IMR-90 (cell line): ENCODE results near the gene PLLP. TPM values are rescaled to one million over a fixed set of nuclear protein-coding genes. Genes with fewer than 3 reads are reported as not detected.

Experiments
- ATAC-seq: fragments of 200-7000 bp; cut with Tn5 transposase; 2 replicates; pipeline ENCODE4 v1.9.1; 2020; ENCODE audit warnings: low read depth, mild to moderate bottlenecking, moderate library complexity
- BruUV-seq: library from RNA; stranded (reverse); fragments of 400-500 nt; replicated peaks from 2 replicates; lab custom pipeline; 2021; lab: Mats Ljungman, UMichigan
- CTCF ChIA-PET: fragments of 300-600 bp; formaldehyde crosslinking; extraction: SDS; loops from one replicate; lab custom pipeline; 2021; ENCODE audit warnings: antibody characterized with exemption; lab: Yijun Ruan, JAX
- POLR2A ChIA-PET: fragments of 300-600 bp; sonication (Branson Sonifier 250); formaldehyde crosslinking; loops from one replicate; lab custom pipeline; 2022; ENCODE audit warnings: antibody characterized with exemption; ENCODE audit not compliant: unreplicated experiment; lab: Charles Lee
- DNase-seq: peaks from one replicate; pipeline ENCODE4 v3.0.0; 2013
- H2AFZ ChIP-seq: replicated peaks from 2 replicates; pipeline ENCODE3; 2013; ENCODE audit warnings: low read length, mild to moderate bottlenecking; ENCODE audit not compliant: poor library complexity
- H2AK5ac ChIP-seq: 2 replicates; pipeline ENCODE4 v1.6.1; 2013; ENCODE audit warnings: low read depth, low read length, inconsistent platforms
- H2AK9ac ChIP-seq: replicated peaks from 2 replicates; pipeline ENCODE3; 2013; ENCODE audit warnings: mild to moderate bottlenecking, low read depth, low read length, moderate library complexity; ENCODE audit not compliant: poor library complexity
- H2BK120ac ChIP-seq: 2 replicates; pipeline ENCODE4 v1.6.1; 2013; ENCODE audit warnings: low read depth, low read length, inconsistent platforms
- H2BK15ac ChIP-seq: 3 replicates; pipeline ENCODE4 v1.6.1; 2013; ENCODE audit warnings: low read depth, low read length, inconsistent platforms
- H2BK20ac ChIP-seq: 2 replicates; pipeline ENCODE4 v1.6.1; 2013; ENCODE audit warnings: low read depth, mild to moderate bottlenecking, inconsistent platforms, low read length, moderate library complexity
- H2BK5ac ChIP-seq: 2 replicates; pipeline ENCODE4 v1.6.1; 2013; ENCODE audit warnings: mild to moderate bottlenecking, low read depth, low read length, inconsistent platforms; ENCODE audit not compliant: poor library complexity, severe bottlenecking
- H3K14ac ChIP-seq: replicated peaks from 2 replicates; pipeline ENCODE4 v1.6.1; 2013; ENCODE audit warnings: low read depth, low read length, inconsistent platforms
- H3K18ac ChIP-seq: 2 replicates; pipeline ENCODE4 v1.6.1; 2013; ENCODE audit warnings: low read depth, low read length, control low read depth
- H3K23ac ChIP-seq: 2 replicates; pipeline ENCODE4 v1.6.1; 2013; ENCODE audit warnings: low read depth, low read length, inconsistent platforms
- H3K27ac ChIP-seq: 2 replicates; pipeline ENCODE4 v1.5.1; 2013; ENCODE audit warnings: mild to moderate bottlenecking, control low read depth, low read length; ENCODE audit not compliant: insufficient read depth
- H3K27me3 ChIP-seq: 2 replicates; pipeline ENCODE4 v1.6.1; 2013; ENCODE audit warnings: low read length; ENCODE audit not compliant: control insufficient read depth, insufficient read depth
- H3K36me3 ChIP-seq: 2 replicates; pipeline ENCODE4 v1.6.1; 2013; ENCODE audit warnings: low read length, mixed read lengths; ENCODE audit not compliant: control insufficient read depth, insufficient read depth
- H3K4ac ChIP-seq: 2 replicates; pipeline ENCODE4 v1.6.1; 2013; ENCODE audit warnings: low read depth, low read length, inconsistent platforms
- H3K4me1 ChIP-seq: 2 replicates; pipeline ENCODE4 v1.6.1; 2013; ENCODE audit warnings: low read length, mixed read lengths; ENCODE audit not compliant: control insufficient read depth, insufficient read depth
- H3K4me2 ChIP-seq: 2 replicates; pipeline ENCODE4 v1.6.1; 2013; ENCODE audit warnings: low read depth, mild to moderate bottlenecking, control low read depth, low read length, moderate library complexity
- H3K4me3 ChIP-seq: 2 replicates; pipeline ENCODE4 v1.5.1; 2013; ENCODE audit warnings: low read depth, mild to moderate bottlenecking, control low read depth, low read length, moderate library complexity; ENCODE audit not compliant: insufficient read depth
- H3K56ac ChIP-seq: 2 replicates; pipeline ENCODE4 v1.6.1; 2013; ENCODE audit warnings: low read length, inconsistent platforms; ENCODE audit not compliant: insufficient read depth; ENCODE audit errors: extremely low read depth
- H3K79me1 ChIP-seq, 2 experiments: 2 replicates each; pipeline ENCODE4 v1.6.1; 2013; ENCODE audit warnings: low read length in 2 of 2, inconsistent platforms in 1 of 2, low read depth in 1 of 2
- H3K9ac ChIP-seq: 2 replicates; pipeline ENCODE4 v1.6.1; 2013; ENCODE audit warnings: low read depth, low read length, control low read depth
- H3K9me1 ChIP-seq: 2 replicates; pipeline ENCODE4 v1.6.1; 2013; ENCODE audit warnings: low read length, inconsistent platforms; ENCODE audit not compliant: insufficient read depth
- H3K9me3 ChIP-seq: 2 replicates; pipeline ENCODE4 v1.6.1; 2013; ENCODE audit warnings: low read length; ENCODE audit not compliant: control insufficient read depth, insufficient read depth
- H4K20me1 ChIP-seq: 2 replicates; pipeline ENCODE4 v1.6.1; 2013; ENCODE audit warnings: low read length, inconsistent platforms; ENCODE audit not compliant: insufficient read depth
- H4K5ac ChIP-seq: 2 replicates; pipeline ENCODE4 v1.6.1; 2013; ENCODE audit warnings: mild to moderate bottlenecking, low read depth, low read length, control low read depth
- H4K8ac ChIP-seq, 2 experiments: 2 replicates each; pipeline ENCODE4 v1.6.1; 2013; ENCODE audit warnings: low read depth in 2 of 2, low read length in 2 of 2, control low read depth in 1 of 2, inconsistent platforms in 1 of 2
- H4K91ac ChIP-seq: 2 replicates; pipeline ENCODE4 v1.6.1; 2013; ENCODE audit warnings: low read depth, low read length, inconsistent platforms; ENCODE audit not compliant: insufficient read depth
- BHLHE40 ChIP-seq: fragments of 150-350 bp; IDR thresholded peaks from 2 replicates; pipeline ENCODE4 v1.6.1; 2016; ENCODE audit warnings: mild to moderate bottlenecking, low read depth, low read length
- CEBPB ChIP-seq: IDR thresholded peaks from 2 replicates; pipeline ENCODE4 v1.6.1; 2012; ENCODE audit warnings: low read depth, low read length, improper control_type of control experiment
- CHD1 ChIP-seq: IDR thresholded peaks from 2 replicates; pipeline ENCODE4 v1.6.1; 2012; ENCODE audit warnings: low read depth, low read length, improper control_type of control experiment
- MAFK ChIP-seq: IDR thresholded peaks from 2 replicates; pipeline ENCODE4 v1.6.1; 2012; ENCODE audit warnings: low read depth, low read length, improper control_type of control experiment
- MXI1 ChIP-seq: IDR thresholded peaks from 2 replicates; pipeline ENCODE4 v1.6.1; 2012; ENCODE audit warnings: low read depth, mild to moderate bottlenecking, low read length, moderate library complexity, borderline replicate concordance
- NFE2L2 ChIP-seq: fragments of 150-350 bp; IDR thresholded peaks from 2 replicates; pipeline ENCODE4 v1.6.1; 2016; ENCODE audit warnings: low read depth, mild to moderate bottlenecking, low read length
- RAD21 ChIP-seq: IDR thresholded peaks from 2 replicates; pipeline ENCODE4 v1.6.1; 2012; ENCODE audit warnings: low read length, improper control_type of control experiment
- RCOR1 ChIP-seq: IDR thresholded peaks from 2 replicates; pipeline ENCODE4 v1.6.1; 2012; ENCODE audit warnings: mild to moderate bottlenecking, low read length, improper control_type of control experiment; ENCODE audit not compliant: insufficient replicate concordance
- RFX5 ChIP-seq: IDR thresholded peaks from 2 replicates; pipeline ENCODE4 v1.8.0; 2012; ENCODE audit warnings: low read depth, mild to moderate bottlenecking, low read length, moderate library complexity
- SMC3 ChIP-seq: fragments of 150-350 bp; IDR thresholded peaks from 2 replicates; pipeline ENCODE4 v1.6.1; 2016; ENCODE audit warnings: low read depth, mild to moderate bottlenecking, antibody characterized with exemption, low read length, moderate library complexity
- WGBS, 2 experiments: methylation state at CpG; one replicate each; pipeline versions ENCODE4 v1.1.5 to v1.1.7; 2013; ENCODE audit warnings: missing lambda C conversion rate in 2 of 2; ENCODE audit not compliant: insufficient read length in 1 of 2; ENCODE audit errors: extremely low coverage in 2 of 2; 5-methylcytosine and 5-hydroxymethylcytosine counted together
- dilution Hi-C: fragments of 300-500 bp; cut with HindIII; formaldehyde crosslinking; loops from one replicate; pipeline ENCODE4 v1.14.3; 2018; ENCODE audit warnings: low sequenced_read_pairs; ENCODE audit not compliant: unreplicated experiment
- in situ Hi-C: fragments of 300-500 bp; cut with MboI; formaldehyde crosslinking; loops from 3 replicates; pipeline ENCODE4 v1.14.3; 2019; ENCODE audit warnings: low sequenced_read_pairs, inconsistent platforms, mixed read lengths
- intact Hi-C: fragments of 100-400 bp; cut with micrococcal nuclease; formaldehyde crosslinking; loops from 2 replicates; pipeline ENCODE4 v1.10.0; 2022
- polyA plus RNA-seq, 3 experiments: library from polyadenylated mRNA; depleted of rRNA; stranded (reverse); fragments of >200 nt; gene quantifications; 2 replicates each; pipeline ENCODE4 v1.2.3, GENCODE V29; 2012; ENCODE audit warnings: low replicate concordance in 1 of 3
- total RNA-seq: library from RNA; depleted of rRNA; stranded (reverse); fragments of >200 nt; gene quantifications from 2 replicates; pipeline ENCODE4 v1.2.3, GENCODE V29; 2012
- TF ChIP-seq, protein P1 (sequence below): conservative IDR thresholded peaks from 2 replicates; pipeline ENCODE4 v1.5.1; 2012; ENCODE audit warnings: mild to moderate bottlenecking, low read depth, low read length, improper control_type of control experiment

Gene PLLP
- total and polyA plus RNA-seq, 2 of the 4 experiments (the other 2 are of a cell fraction): 0.05 TPM; not detected in 1

DNA sequence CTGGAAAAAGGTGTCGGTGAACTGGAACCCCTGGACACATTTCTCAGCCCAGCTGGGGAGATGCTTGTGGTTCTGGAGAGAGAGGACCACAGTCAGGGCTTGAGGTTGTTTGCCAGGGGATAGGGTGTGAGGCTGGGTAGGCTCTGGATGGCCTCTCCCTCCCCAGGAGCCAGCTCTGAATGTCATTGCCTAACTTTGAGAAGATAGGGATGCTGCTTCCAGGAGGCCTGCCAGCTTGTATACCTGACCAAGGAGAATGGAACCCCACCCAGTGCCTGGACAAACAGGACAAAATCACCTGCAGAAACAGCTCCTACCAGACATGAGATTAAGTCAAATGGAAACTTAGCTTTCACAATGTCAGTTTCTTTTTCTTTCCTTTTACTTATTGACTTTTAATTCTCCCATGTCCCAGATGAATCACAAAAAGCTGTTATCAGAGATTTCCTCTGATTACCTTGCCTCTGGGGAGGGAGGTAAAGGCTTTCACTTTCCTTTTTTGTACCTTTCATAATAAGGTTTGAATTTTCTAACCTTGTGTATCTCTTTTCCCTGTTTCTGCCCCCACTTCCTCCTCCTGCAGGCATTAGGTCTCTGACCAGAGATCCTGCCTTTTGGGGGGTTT lies 29.8 kb upstream of the PLLP start:
- no peak overlapping the region for H2BK5ac ChIP-seq
- intact Hi-C loops (no loop called here), dilution Hi-C loops (no loop called here), in situ Hi-C loops (no loop called here)
- H3K27me3 ChIP-seq: peaks cover 31% of the 10 kb centered on the region
- no peak overlapping the region for H3K4me3 ChIP-seq
- H4K20me1 ChIP-seq: no peaks in the 10 kb centered on the region
- ATAC-seq (no peak), DNase-seq (no peak)
- H2BK120ac ChIP-seq: 0 out of 2 replicates have a peak overlapping the region, but pooled peaks have one; percentile 5
- H3K79me1 ChIP-seq: no peaks in the 10 kb centered on the region
- H3K14ac ChIP-seq: no peak overlapping the region
- no peak for TF ChIP-seq RFX5
- no peak for TF ChIP-seq MXI1
- no peak for TF ChIP-seq CHD1
- TF ChIP-seq SMC3: no peak
- TF ChIP-seq, protein P1, sequence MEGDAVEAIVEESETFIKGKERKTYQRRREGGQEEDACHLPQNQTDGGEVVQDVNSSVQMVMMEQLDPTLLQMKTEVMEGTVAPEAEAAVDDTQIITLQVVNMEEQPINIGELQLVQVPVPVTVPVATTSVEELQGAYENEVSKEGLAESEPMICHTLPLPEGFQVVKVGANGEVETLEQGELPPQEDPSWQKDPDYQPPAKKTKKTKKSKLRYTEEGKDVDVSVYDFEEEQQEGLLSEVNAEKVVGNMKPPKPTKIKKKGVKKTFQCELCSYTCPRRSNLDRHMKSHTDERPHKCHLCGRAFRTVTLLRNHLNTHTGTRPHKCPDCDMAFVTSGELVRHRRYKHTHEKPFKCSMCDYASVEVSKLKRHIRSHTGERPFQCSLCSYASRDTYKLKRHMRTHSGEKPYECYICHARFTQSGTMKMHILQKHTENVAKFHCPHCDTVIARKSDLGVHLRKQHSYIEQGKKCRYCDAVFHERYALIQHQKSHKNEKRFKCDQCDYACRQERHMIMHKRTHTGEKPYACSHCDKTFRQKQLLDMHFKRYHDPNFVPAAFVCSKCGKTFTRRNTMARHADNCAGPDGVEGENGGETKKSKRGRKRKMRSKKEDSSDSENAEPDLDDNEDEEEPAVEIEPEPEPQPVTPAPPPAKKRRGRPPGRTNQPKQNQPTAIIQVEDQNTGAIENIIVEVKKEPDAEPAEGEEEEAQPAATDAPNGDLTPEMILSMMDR: no peak
- TF ChIP-seq RAD21: no peak
- TF ChIP-seq CEBPB: no peak
- TF ChIP-seq RCOR1: no peak
- no peak for TF ChIP-seq BHLHE40
- TF ChIP-seq MAFK: no peak
- no peak for TF ChIP-seq NFE2L2
- no peaks in the 10 kb centered on the region for H3K36me3 ChIP-seq
- H3K4me1 ChIP-seq: peaks cover 7% of the 10 kb centered on the region
- H3K27ac ChIP-seq: no peak overlapping the region
- no peak overlapping the region for H4K5ac ChIP-seq
- BruUV-seq: no TSS peak
- H3K9me1 ChIP-seq: peaks cover 7% of the 10 kb centered on the region
- ChIA-PET CTCF (no interaction called here), POLR2A (interaction anchor here (0.7 kb wide), 1 partner anchor 98 kb away, joined by 3 read pairs; no protein-coding TSS in a partner anchor)
- no peak overlapping the region for H2BK15ac ChIP-seq
- H4K91ac ChIP-seq: no peak overlapping the region
- H3K9ac ChIP-seq: no peak overlapping the region
- no peak overlapping the region for H3K4ac ChIP-seq
- H2AK5ac ChIP-seq: no peak overlapping the region
- H2BK20ac ChIP-seq: no peak overlapping the region; the same call in 1 of the 2 replicates
- no peak overlapping the region for H3K4me2 ChIP-seq
- no CpG with 5 or more reads among the region's 1 CpG for WGBS, 2 experiments
- no peak overlapping the region for H3K23ac ChIP-seq
- no peak overlapping the region for H2AFZ ChIP-seq
- H3K18ac ChIP-seq: no peak overlapping the region
- H2AK9ac ChIP-seq: no peak overlapping the region
- H3K9me3 ChIP-seq: no peaks in the 10 kb centered on the region
- no peak overlapping the region for H3K56ac ChIP-seq
- H4K8ac ChIP-seq: no peak overlapping the region
